Left ventricle myocardium superior (tissue), 1 donor: ENCODE results near the gene MYO18B. TPM values are rescaled to one million over a fixed set of nuclear protein-coding genes. Genes with fewer than 3 reads are reported as not detected.

Experiments
- ATAC-seq: fragments of 200-7000 bp; cut with Tn5 transposase; one replicate; pipeline ENCODE4 v1.9.1; 2020; ENCODE audit warnings: mild to moderate bottlenecking, moderate library complexity
- DNase-seq: peaks from one replicate; pipeline ENCODE4 v3.0.0-alpha.2; 2020
- intact Hi-C: fragments of 100-400 bp; cut with micrococcal nuclease; formaldehyde crosslinking; loops from one replicate; pipeline ENCODE4 v1.11.0; 2022
- total RNA-seq: library from RNA; stranded (reverse); fragmentation: NEBNext Ultra II Directional; extraction: Animal tissue kit (Norgen Biotek cat#: 25700); gene quantifications from one replicate; pipeline ENCODE4 v1.2.1, GENCODE V29; 2021
- donor health status: DM: no; HTN: yes; CAD: no; lungs with severe emphysema.

Gene MYO18B
- total RNA-seq, 1 donor from 2014 or later = 138 TPM

DNA sequence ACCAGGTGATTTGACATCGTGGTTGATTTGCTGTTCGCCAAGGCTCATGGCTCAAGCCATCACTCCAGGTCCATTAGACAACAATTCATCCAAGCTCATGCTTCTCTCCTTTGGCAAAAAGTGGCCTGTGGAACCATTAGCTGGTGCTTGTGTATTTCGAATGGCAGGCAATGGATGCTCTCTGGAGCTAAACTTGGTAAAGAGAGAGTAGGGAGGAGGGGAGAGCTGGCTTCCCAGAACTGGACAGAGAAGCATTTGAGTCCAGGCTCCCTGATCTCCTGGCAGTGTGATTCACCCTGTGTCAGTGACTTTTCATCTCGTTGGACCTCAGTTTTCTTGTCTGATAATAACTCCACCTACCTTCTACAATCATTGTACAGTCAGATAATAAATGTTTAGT is 64.6 kb downstream of the MYO18B start:
- intact Hi-C loops = no loop called here
- ATAC-seq (no peak), DNase-seq (no peak)

DNA sequence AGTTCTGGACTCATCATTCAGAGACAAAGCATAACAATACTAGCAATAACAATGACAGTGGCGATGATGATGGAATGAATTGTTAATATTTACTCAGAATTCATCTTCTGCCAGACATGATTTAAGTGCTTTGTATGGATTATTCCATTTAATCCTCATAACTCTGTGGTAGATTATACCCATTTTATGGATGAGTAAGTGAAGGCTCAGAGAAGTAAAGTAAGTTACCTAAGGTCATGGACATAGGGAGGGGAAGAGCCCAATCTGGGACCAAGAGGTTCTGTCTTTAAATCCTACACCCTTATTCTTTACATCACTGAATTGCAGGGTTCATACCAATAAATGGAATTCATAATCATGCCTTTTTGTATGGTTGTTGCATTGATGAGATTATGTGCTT is 72.7 kb downstream of the MYO18B start:
- no peak for ATAC-seq
- intact Hi-C loops = no loop called here
- DNase-seq = no peak

DNA sequence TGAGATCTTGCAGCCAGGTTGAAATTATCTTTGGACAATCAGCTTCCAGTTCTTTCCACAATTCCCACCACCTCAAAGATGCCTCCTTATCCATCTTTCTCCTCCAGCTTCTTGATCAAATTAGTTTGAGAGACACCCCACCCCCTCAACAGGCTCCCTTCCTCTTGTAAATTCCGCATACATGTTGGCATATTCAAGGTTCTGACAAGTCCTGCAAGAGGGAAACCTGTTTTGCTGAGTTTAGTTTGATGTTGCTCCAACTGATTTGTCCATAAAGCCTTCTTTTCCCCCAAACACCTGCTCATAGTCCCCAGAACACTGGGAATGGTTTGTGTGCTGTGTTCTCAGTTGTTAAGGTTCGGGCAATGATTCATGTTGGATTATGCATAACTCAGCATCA is 73.6 kb downstream of the MYO18B start:
- DNase-seq (no peak), ATAC-seq (no peak)
- intact Hi-C loops = no loop called here

DNA sequence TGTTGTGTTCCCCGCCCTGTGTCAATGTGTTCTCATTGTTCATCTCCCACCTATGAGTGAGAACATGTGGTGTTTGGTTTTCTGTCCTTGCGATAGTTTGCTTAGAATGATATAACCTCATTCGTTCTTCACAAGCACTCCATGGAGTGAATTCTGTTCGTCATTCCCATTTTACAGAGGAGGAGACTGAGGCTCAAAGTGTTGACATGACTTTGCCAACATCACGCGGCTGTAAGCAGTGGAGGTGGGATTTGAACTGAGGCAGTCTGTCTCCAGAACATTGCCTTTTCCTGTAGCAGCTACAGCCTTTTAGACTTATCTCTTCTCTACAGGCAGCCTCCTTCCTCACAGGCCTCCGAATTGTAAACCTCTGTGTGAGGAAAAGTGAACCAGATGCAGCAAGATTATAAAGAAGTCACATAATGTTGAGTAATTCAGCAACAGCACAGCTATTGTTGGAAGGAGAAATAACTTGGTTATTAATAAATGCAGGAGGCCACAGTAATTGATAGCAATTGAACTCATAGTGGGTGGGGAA is 74.6 kb downstream of the MYO18B start:
- intact Hi-C loops = no loop called here
- ATAC-seq = no peak
- no peak for DNase-seq

DNA sequence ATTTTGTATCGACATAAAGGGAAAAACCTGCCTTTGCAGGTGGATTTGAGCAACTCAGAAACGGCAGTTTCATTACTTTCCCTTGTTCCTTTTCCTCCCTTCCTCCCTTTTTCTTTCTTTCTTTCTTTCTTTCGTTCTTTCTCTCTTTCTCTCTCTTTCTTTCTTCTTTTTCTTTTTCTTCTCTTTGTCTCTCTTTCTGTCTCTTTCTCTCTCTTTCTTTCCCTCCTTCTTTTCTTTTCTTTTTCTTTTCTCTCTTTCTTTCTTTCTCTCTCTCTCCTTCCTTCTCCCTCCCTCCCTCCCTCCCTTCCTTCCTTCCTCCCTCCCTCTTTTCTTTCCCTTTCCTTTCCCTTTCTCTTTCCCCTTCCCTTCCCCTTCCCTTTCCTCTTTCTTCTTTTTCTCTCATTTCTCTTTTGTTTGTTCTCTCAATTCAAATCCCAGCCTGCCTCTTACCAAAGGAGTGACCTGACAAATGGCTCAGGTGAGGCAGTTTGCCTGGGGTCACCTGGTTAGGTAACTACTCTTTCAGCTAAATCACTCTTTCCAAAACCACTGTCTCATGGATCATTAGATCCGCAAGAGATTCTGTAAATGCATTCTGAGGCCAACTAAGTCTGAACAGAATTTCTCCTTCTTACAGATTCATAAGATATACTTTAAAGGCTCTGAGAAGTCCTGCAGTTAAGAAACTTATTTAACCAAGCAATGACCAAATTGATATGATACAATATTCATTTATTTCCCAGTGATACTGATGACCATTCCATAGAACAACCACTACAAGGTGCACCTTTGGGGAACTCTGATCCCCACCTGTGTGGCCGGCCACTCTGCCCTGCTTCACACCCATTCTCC is 75.3 kb downstream of the MYO18B start:
- intact Hi-C loops = no loop called here
- ATAC-seq = no peak
- no peak for DNase-seq

DNA sequence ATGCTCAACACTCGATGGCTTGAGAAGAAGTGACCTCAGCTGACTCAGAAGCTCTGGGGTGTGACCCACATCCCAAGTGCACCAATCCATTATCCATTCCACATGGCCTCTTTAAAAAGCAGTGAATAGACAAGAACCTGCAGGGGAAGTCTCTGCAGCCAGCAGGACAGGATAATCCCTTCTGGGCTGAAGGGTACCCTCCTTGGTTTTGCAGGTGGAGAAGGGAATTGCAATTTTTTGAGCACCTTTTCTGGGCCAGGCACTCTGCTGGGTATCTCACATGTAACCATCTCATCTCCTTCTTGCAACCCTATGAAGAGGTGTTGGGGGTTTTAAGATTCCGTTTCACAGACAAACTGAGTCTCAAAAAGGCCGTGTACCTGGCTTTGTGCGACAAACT is 76.6 kb downstream of the MYO18B start:
- DNase-seq (no peak), ATAC-seq (peak; percentile 10)
- intact Hi-C loops = no loop called here

DNA sequence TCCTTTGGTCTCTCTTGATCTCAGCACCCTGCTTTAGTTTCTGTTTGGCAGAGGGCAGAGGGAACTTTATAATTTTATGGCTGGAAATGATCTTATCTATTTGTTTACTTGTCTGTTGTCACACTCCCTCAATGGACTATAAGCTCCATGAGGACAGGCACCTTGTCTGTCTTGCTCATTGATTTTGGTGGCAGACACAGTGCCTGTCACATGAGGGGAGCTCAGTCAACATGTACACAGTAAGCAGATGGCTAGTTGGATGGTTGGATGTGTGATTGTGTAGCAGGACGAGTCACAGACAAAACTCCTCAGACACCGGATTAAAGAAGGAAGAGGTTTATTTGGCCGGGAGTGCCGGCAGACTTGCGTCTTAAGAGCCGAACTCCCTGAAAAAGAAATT is 80.4 kb downstream of the MYO18B start:
- no peak for ATAC-seq
- intact Hi-C loops = no loop called here
- DNase-seq = no peak

DNA sequence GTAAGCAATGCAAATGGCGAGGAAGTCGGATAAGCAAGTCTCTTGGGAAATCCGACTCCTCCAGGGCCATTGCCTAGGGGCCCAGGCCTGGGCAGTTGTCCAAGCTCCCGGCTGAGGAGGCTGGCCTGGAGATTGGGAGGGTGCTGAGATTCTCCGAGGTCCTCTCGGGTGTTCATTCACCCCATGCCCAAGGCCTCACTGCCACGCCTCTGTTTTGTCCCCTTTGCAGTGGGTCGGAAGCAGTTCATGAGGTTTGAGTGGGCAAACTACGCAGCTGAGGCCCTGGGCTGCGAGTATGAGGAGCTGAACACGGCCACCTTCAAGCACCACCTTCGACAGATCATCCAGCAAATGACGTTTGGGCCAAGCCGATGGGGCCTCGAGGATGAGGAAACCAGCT is 81.3 kb downstream of the MYO18B start:
- DNase-seq = no peak
- intact Hi-C loops = no loop called here
- peak; percentile 17 for ATAC-seq

DNA sequence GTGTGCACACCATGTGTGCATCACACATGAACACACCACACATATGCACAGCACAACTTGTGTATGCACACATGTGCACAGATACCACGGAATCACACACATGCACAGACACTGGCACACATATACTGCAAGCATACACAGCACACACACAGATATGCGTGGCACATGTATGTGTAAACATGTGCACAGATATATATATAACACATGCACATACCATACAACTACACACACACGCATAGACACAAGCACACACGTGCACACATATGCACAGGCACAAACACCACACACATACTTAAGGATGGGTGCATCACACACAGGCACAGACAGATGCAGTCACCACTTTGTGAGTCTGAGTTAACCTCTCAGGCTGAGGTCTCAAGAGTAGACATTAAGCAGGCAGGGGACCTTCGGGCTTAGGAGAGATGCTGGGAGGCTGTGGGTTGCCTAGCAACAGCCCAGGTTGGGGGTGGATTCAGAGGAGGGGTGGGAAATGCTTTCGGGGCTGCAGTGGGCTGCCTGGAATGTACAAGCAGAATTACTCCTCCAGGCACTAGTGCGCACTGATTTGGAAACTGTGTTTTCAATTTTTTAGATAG is 82.9 kb downstream of the MYO18B start:
- intact Hi-C loops = no loop called here
- ATAC-seq (no peak), DNase-seq (no peak)

DNA sequence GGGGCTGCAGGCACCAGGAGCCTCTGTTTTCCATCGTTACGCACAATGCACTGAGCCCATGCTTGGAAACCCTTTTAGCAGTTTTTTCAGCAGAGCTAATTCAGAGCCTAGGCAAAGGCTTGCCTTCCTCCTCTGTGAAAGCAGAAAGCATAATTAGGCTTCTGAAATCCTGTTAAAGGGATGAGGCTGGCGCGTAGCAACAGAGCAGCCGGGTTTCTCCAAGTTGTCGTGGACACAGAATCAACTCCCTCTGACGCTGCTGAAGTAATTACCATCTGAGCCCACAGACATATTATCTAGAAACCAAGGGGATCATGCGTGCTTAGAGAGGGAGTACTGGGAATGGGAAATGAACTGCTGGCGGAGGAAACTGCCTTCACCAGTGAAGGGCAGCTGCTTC is 85.4 kb downstream of the MYO18B start:
- DNase-seq (no peak), ATAC-seq (no peak)
- intact Hi-C loops = no loop called here

DNA sequence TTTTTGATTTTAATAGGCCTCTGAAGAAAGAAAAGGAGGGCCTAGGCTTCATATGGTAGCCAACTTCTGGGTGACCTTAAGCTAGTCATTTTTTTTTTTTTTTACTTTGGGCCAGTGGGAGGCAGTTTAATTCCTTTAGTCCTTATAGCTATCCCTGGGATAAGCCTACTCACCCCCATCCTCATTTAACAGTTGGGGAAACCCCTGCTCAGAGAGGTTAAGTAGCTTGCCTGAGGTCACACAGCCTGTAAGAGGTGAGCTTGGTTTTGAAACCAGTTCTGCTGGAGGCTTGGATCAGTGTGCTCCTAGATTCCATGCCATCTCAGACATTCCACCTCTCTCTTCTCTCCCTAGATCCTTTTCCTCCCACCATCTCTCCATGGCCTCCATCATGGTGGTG is 86.4 kb downstream of the MYO18B start:
- no peak for ATAC-seq
- DNase-seq = no peak
- intact Hi-C loops = no loop called here

DNA sequence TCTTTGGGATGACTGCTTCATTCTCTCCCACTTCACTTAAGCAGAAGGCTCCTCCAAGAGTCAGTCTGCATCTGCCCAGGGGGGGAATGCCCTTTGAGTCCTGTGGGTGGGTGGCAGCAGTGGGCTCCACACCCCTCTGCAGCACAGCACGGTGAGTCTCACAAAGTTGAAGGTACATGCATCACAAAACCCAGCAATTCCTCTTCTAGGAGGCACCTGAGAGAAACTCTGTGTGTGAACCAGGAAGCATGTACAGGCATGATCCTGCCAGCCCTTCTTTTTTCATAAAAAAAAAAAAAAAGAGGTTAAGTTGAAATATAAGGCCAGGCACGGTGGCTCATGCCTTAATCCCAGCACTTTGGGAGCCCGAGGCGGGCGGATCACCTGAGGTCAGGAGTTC is 87.2 kb downstream of the MYO18B start:
- intact Hi-C loops = no loop called here
- no peak for ATAC-seq
- no peak for DNase-seq

DNA sequence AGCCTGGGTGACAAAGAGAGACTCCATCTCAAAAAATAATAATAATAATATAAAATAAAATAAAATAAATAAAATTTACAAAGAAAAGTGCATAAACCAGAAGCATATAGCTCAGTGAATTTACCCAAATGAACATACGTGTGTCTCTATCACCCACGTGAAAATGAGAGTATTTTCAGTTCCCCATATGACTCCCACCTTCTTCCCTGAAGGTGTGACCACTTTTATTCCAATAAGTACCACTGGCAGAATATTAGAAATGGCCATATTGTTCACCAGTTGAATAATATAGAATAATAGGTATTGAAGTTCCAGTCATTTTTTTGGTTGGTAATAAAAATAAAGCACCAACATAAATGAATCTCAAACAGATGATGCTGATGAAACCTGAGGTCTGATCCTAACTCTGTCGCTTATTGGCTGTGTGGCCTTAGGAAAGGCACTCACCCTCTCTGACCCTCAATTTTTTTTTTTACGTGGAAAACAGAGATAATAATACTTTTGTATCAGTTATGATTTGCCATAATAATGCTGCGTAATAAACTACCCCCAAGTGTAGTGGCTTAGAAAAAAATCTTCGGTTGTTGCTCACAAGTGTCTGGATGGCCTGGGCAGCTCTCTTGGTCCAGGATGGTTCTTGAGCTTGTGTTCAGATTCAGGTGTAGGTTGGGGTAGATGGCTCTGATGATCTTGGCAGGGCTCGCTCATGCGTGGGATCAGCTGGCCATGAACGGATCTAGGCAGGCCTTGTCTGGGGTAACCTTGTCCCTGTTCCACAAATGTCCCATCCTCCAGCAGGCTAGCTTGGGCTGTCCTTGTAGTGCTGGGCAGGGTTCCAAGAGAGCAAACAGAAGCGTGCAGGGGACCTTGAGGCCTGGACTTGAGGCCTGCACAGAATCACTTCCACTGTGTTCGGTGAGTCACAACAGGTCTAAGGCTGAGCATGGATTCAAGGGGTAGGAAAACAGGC is 88.1 kb downstream of the MYO18B start:
- no peak for DNase-seq
- intact Hi-C loops = no loop called here
- peak; percentile 56 for ATAC-seq

DNA sequence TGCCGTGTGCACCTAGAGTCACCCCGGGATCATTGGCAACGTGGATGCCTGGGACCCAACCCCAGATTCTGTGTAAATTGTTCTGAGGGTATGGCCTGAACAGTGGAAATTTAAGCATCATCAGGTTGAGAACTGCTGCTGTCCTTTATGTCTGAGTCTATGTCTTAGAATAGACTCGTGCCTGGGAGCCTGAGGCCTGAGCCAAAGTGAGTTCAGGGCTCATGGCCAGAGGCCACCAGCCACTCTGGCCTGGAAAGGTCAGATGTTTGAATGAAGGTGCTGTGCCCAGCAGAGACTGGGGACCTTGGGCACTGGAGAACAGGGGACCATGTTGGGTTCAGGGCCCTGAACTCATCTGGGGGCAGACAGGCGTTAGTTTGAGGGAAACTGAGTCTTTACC is 91.1 kb downstream of the MYO18B start:
- DNase-seq (peak; percentile 59), ATAC-seq (peak; percentile 81)
- intact Hi-C loops = no loop called here

DNA sequence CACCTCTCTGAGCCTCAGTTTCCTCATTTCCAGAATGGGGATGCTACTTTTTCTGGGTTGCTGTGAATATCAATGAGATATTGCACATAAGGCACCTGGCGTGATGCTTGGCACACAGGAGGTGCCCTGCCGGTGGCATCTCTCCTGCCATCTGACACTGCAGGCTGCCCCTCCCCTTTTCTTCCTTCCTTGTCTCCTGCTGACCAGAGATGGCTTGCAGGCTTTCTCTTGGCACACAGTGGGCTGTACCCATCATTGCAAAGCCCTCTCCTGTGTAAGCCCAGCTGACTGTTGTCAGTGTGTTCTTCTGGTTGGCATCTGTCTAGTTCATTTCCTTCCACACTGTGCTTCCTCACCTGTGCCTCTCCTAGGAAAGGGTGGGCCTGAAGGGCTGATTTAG is 91.7 kb downstream of the MYO18B start:
- ATAC-seq (no peak), DNase-seq (no peak)
- intact Hi-C loops = no loop called here

DNA sequence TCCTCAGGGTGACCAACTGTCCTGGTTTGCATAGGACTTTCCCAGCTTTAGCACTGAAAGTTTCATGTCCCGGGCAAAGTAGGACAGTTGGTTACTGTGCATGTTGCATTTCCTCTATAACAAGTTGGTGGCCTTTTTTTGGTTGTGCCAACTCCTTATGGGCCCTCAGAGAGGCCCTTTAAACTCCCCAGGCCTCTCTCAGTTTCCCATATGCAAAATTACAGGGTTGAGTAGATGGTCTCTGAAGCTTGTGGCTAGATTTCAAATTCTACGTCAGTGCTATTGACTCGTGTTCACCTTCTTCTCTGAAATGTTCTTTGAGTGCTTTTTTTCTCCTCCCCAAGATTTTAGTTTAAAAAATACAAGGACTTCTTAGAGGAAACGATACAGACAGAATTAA is 92.5 kb downstream of the MYO18B start:
- DNase-seq (no peak), ATAC-seq (no peak)
- intact Hi-C loops = no loop called here

DNA sequence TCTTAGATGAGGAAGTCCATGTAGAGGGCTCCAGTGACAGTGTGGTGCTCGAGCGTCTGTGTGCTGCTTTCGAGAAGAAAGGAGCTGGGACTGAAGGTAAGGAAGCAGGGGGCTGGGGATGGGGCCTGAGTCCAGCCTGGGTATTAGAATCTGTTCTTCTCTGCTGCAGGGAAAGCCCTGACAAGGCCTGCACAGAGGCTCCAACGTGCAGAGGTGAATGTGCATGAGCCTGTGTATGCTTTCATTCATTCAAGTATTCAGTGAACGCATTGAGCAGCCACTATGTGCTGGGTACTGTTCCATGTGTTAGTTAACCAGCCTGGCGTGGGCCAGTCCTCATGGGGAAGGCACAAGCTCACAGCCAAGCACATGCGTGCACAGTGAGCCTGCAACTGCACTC is 93.4 kb downstream of the MYO18B start:
- ATAC-seq (no peak), DNase-seq (no peak)
- intact Hi-C loops = no loop called here

DNA sequence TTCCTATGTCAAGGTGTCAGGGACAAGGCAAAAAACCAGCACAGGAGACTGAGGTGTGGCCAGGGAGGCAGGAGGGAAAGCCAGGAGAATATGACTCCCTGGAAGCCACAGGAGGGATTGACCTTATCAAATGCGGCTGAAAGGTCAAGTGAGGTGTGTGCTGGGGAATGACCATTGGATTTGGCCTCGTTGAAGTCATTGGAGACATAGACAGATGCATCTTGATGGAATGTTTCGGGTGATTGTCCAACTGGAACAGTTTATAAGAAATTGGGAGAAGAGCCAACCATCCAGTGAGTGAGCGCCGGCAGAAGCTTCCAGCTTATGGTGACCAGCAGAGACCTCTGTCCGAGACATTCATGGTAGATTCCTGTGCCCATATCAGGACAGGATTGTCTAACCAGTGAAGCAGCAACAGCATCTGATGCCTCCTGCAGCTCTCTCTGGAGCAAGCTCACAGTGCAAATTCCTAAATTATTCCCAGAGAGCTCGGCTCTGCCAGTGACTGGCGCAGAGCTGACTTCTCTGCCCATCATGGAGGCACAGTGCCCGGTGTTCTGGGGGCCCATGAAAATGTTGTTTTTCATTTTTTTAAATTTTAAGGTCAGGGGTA is 95.4 kb downstream of the MYO18B start:
- no peak for ATAC-seq
- intact Hi-C loops = no loop called here
- DNase-seq = no peak

DNA sequence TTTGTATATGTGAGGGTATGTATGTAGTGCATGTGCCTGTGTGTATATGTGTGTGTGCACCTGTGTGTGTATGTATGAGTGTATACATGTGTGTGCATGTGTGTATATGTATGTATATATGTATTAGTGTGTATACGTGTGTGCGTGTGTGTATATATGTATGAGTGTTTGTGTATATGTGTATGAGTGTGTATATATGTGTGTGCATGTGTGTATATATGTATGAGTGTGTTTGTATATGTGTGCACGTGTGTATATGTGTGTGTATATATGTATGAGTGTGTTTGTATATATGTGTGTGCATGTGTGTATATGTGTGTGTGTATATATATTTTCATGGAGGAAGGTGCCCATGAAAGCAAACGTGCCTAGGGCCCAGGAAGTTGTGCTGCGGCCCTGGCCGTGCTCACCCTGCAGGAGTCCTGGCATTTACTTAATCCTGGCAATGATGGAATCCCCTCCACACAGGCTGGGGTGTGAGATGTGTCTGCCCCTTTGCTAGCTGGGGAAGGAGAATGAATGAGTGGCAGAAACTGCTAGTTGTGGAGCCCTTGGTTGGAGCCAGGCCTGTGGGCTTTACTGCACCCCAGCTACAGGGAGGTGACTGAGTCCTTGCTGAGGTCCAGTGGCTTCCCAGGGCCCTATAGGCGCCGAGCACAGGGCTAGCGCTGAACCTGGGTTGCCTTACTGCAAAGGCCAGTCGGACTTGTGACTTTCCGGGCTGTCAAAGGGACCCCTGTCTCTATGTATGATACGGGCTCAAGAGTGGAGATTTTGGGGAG is 97.2 kb downstream of the MYO18B start:
- no peak for DNase-seq
- peak; percentile 4 for ATAC-seq
- intact Hi-C loops = no loop called here
